ENCODE data around the gene PPP3CA.
A peak's percentile ranks its signal among the peaks of the same experiment; 100 is the strongest.
"Not testable (repeated sequence)": the region's sequence is repeated elsewhere in the genome, so short reads cannot be mapped to it uniquely, and the experiment has no call there.

PPP3CA gene

DNA sequence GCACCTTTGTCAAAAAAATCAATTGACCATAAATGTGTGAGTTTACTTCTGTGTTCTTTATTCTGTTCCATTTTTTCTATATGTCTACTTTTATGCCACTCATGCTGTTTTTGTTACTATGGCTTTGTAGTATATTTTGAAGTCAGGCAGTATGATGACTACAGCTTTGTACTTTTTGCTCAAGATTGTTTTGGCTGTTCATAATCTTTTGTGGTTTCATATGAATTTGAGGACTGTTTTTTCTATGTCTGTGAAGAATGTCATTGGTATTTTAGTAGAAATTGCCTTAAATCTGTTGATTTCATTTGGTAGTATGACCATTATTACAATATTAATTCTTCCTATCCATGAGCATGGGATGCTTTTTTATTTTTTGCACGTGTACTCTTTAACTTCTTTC lies 346.8 kb downstream of the PPP3CA start:
- no peak for DNase-seq (ENCODE audit: low spot score)

DNA sequence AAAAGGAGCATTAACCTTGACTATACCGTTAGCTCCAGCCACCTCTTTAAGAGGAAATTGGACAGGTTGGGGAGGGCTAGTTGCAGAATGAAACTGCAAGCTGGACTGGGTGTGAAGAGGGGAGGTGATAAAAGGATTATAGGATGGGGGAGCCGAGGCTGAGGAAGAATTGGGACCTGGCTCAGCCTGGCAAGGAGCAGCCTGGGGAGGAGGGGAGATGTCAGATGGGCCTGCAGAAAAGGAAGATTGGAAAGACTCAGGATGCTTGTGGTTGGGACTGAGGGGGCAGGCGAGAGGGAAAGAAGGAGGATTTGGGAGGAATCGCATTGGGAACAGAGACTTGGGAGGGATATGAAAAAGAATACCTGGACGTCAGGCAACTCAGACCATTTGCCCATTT lies 351.7 kb downstream of the PPP3CA start:
- no peak for DNase-seq (ENCODE audit: low spot score)

DNA sequence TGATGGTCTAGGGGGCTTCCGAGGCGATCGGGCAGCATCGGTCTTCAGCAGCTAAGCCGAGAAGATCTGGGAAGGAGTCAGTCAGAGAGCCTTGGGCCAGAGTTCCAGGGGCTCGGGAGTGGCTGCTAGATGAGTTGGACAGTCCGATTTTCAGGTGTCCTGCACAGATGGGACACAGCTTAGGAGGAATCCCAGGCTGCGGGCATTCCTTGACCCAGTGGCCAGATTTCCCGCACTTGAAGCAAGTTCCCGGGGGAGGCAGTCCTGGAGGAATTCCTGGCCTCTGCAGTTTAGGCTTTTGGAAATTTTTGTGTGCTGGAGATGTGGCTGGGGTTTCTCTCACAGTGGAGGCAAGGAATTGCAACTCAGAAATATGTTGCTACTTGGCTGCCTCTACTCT lies 352.3 kb downstream of the PPP3CA start:
- DNase-seq (ENCODE audit: low spot score) = not testable (repeated sequence)

DNA sequence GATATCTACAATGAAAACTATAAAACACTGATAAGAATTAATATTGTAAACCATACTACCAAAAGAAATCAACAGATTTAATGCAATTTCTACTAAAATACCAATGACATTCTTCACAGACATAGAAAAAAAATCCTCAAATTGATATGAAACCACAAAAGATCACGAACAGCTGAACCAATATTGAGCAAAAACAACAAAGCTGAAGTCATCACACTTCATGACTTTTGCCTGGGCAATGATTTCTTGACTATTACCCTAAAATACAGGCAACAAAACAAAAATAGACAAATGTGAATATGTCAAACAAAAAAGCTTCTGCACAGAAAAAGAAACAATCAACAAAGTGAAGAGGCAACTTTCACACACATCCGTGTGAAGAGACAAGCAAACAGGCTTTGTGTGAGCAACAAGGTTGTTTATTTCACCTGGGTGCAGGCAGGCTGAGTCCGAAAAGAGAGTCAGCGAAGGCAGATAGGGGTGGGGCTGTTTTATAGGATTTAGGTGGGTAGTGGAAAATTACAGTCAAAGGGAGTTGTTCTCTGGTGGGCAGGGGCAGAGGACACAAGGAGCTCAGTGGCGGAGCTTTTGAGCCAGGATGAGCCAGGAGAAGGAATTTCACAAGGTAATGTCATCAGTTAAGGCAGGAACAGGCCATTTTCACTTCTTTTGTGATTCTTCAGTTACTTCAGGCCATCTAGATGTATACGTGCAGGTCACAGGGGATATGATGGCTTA lies 355.8 kb downstream of the PPP3CA start:
- not testable (repeated sequence) for DNase-seq (ENCODE audit: low spot score)

DNA sequence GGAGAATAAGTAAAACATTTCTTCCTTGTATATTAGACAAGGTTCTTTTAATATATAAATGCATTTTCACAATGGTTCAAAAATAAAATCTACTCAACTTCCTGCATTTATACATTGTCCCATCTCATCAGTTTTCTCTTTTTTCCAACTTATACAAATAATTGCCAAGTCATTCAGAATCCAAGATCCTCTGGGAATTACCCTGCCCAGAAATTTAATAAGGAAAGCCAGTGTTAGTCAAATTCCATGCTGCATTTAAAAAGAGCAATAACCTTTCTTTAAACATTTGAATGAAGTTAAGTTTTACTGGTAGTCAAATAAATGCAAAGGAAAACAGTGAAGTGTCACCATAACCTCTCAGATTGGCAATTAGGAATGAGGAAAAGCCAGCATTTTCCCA lies 357.9 kb downstream of the PPP3CA start:
- DNase-seq (ENCODE audit: low spot score) = no peak

DNA sequence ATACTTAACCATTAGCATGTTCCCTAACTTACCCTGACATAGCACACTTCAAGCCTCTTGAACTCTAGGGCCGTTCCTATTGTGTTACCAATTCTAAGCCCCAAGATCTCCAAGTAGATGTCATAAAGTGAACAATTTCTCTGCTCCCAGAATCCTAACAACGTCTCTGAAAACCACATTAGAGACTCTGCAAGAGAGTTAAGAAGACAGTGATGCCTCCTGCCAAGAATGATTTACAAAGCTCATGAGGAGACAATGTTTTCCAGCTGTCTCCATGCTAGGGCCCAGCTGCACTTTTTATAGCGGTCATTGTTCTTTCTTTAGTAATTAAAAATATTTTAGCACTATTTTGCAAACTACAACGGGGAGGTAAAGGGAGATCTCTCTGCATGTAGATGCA lies 358.4 kb downstream of the PPP3CA start:
- DNase-seq (ENCODE audit: low spot score) = no peak

DNA sequence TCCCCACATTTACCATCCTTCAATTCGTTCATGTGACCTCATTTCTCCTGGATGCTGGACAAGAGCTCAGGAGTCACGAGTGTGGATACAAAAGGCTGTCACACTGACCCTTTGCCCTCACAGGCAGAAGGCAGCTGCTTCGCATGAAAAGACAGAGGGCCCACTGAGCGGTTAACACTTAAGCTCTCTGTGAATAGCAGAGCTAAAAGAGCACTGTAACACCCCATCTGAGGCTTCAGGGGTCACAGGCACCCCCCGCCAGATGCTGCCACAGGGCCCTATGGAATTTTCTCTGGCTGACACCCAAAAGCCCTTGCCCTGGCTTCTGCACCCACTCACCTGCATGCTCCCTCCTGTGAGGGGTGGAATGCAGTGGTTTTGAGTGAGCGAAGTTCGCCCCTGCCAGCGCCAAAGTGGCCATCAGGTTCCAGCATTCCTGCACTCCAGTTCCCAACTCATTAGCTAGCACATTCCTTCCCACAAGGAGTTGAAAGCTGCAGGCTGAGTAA lies 360.9 kb downstream of the PPP3CA start:
- peak; percentile 10 for DNase-seq (ENCODE audit: low spot score)

DNA sequence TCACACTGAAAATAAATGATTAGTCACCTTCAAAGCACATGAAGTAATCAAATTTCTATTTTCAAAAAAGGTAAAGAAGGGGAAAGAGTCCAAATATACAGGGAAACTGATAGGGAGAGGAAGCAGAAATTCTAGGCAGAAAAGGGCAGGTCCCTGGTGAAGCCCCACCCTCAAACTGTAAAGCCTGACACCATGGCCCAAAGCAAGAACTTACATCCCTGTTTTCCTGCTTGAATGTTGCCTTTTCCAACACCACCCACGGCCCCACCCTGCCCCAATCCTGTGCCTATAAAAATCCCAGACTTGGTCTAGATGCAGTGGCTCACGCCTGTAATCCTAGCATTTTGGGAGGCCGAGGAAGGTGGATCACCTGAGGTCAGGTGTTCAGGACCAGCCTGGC lies 361.8 kb downstream of the PPP3CA start:
- no peak for DNase-seq (ENCODE audit: low spot score)

DNA sequence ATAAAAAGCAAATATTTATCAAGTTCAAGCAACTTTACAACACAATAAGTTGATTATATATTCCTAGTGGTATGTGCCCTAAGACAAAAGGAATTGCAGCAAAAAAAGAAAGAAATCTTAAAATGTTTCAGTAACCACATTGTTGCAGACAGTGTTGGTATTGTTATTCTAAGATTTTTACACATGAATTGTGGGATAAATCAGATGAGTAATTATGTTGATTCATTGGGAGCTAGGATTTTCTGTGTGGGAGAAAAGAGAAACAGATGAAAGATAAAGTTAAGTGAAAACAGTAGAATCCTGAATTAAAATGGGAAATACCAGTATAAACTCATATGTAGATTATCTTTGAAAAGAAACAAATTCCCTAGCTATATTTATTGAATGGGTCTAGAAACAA lies 362.4 kb downstream of the PPP3CA start:
- DNase-seq (ENCODE audit: low spot score) = no peak

DNA sequence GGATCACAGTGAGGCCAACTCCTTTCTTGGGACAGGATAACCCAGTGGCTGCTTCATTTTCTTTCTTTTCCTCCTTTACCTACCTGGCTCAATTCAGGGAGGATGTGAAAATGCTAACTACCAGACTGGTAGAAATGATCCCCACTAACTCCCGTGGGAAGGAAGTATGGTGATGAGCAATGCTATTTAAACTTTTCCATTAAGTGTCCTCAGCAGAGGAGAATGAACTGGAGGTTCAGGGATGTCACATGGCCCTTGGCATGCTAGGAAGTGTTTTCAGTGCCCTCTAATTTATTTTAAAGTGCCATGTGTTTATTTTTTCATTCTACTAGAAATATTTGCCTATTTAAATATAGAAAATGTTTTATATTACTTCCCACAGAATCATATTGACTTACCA lies 363.9 kb downstream of the PPP3CA start:
- DNase-seq (ENCODE audit: low spot score) = no peak

DNA sequence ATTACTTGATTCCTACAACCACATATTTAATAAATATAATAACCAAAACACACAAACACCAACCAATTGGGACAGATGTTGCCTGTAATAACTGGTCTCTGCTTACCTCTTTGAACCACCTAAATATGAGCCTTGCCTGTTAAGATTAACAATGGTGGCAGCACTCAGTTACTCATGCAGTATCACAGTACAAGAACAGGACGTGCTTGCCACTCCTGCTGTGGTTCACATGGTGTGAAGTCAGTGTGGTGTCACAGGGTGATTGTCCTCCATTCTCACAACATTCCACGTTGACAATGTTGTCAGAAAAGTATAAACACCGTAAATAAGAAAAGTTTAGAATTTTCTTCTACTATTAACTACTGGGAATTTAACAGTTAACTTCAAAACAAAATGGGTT lies 365.0 kb downstream of the PPP3CA start:
- DNase-seq (ENCODE audit: low spot score) = no peak

DNA sequence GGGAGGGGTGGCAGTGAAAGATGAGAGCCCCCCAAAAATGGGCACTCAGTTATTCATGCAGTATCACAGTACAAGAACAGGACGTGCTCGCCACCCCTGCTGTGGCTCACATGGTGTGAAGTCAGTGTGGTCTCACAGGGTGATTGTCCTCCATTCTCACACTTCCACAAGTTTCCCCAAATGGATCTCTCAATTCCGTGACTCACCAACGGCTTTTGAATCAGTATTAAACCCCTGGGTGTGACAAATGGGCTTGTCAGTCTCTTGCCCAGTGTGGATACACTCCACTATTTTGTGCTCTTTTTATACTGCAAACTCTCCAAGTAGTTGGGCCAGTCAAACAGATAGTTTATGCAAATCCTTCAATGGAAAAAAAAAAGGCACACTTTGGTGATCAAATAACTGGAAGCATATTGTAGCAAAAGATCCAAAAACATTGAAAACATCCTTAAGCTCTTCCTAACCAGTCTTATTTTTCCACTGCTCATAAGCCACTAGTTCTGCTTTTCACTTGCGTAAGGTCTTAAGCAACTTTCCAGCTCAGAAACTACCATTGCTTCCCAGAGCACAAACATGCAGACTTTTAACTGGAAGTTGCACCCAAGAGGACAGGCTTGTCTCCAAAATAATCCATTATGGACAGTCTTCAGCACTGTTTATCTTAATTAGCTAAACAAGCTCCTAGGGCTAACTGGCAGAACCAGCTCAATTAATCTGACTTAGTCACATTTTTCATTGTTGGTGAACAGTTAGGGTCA lies 365.7 kb downstream of the PPP3CA start:
- no peak for DNase-seq (ENCODE audit: low spot score)

DNA sequence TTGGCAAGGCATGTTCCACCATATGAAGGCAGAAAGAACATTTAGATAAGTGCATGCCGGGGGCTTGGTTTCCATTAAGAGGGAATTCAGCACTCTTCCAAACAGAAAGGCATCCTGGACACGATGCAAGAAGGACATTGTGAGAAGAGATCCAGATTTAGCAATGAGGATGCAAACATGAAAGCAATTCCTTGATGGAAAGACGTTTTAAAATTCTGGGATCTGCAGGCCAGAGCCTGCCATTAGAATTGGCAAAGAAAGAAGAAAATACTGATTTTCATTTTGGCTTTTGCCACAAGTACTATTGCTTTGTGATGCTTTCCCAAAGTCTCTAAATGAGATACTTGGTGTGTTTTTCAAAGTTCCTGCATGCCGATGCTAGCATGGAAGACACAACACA lies 367.6 kb downstream of the PPP3CA start:
- DNase-seq (ENCODE audit: low spot score) = no peak

DNA sequence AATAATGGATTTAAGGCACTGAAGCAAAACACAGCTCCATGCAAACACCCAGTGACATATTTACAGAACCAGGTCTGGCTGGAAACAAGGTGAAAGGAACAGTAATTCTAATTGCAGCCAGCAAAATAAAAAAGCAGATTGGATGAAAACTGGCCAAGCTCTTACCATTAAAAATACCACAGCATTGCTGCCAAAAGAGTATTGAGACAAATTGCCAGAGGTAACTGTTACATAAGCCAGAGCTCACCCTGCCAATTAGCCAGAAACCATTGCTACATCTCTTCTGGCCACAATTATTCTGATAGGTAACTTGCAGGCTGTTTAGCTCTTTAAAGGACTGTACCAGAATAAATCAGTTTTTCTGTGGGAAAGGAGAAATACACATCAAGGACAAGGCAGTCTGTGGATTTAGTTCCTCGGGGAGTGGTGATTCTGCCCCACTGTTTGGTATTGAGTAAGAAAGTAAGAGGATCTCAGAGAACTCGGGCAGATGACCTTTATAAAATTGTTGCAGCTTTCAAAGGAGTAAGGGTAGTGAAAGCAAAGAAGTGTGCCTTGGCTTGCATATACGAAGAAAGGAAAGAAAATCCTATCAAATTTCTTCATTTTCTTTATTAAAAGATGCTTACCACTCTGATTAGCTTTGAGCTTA lies 369.5 kb downstream of the PPP3CA start:
- DNase-seq (ENCODE audit: low spot score) = peak; percentile 99

DNA sequence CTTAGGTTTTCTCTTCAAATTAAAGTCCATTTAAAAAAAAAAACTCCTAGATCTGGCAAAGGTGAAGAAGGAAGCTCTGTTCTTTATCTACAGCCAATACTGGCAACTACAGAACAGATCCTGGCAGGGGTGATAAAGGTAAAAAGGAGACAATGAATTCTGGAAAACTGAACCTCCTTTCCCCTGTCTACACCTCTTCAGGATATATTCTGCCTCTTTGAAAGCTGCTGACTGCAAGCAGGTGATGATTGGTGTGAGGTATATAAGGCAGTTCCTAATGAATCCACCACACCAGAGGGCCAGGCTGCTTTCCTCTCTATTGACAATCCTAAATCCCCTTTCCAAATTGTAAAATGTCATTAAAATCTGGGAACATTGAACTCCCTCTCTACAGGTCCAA lies 370.1 kb downstream of the PPP3CA start:
- peak; percentile 82 for DNase-seq (ENCODE audit: low spot score)

Measured in cerebellar cortex (tissue), 1 donor.